HG02943 (cell line): ENCODE data around the gene TBC1D3B.
A peak's percentile ranks its signal among the peaks of the same experiment; 100 is the strongest.
"Not testable (repeated sequence)": the region's sequence is repeated elsewhere in the genome, so short reads cannot be mapped to it uniquely, and the experiment has no call there.

Experiments
- ATAC-seq: cut with Tn5 transposase; IDR thresholded peaks from one replicate; pipeline ENCODE4 v1.9.1; 2021; ENCODE audit warnings: mild to moderate bottlenecking, low read depth, moderate library complexity; ENCODE audit not compliant: unreplicated experiment

Gene TBC1D3B

GRCh38 chr17:36176536-36176935, at the start of gene TBC1D3B:
TBC1D3B (minus strand) TSS chr17:36176636; CDS start chr17:36175050, 1,586 bp downstream.
- not testable (repeated sequence) for ATAC-seq

DNA sequence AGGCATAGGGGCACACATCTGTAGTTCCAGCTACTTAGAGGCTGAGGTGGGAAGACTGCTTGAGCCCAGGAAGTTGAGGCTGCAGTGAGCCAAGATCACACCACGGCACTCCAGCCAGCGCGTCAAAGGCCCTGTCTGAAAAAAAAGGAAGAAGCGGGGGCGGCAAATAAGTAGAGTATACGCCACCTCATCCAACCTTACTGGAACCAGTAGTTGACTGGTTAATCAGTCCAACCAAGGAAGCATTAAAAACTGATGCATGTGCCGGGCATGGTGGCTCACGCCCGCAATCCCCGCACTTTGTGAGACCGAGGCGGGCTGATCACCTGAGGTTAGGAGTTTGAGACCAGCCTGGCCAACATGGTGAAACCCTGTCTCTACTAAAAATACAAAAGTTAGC, 46.5 kb upstream of the TBC1D3B start:
- not testable (repeated sequence) for ATAC-seq

- not testable (repeated sequence) for ATAC-seq
These were observed 45.2 kb upstream of the TBC1D3B start for GRCh38 chr17:36221581-36222100.

GRCh38 chr17:36220737-36221580, 44.5 kb upstream of the TBC1D3B start:
- ATAC-seq: not testable (repeated sequence)

DNA sequence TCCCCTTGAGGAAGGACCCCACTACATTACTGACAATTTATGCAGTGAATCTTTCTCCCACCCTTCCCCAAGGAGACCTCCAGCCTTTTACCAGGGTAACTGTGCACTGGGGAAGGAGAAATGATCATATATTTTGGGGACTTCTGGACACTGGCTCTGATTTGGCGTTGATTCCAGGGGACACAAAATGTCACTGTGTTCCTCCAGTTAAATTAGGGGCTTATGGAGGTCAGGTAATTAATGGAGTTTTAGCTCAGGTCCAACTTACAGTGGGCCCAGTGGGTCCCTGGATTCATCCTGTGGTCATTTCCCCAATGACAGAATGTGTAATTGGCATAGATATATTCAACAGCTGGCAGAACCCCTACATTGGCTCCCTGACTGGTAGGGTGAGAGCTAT, 43.1 kb upstream of the TBC1D3B start:
- ATAC-seq: not testable (repeated sequence)

DNA sequence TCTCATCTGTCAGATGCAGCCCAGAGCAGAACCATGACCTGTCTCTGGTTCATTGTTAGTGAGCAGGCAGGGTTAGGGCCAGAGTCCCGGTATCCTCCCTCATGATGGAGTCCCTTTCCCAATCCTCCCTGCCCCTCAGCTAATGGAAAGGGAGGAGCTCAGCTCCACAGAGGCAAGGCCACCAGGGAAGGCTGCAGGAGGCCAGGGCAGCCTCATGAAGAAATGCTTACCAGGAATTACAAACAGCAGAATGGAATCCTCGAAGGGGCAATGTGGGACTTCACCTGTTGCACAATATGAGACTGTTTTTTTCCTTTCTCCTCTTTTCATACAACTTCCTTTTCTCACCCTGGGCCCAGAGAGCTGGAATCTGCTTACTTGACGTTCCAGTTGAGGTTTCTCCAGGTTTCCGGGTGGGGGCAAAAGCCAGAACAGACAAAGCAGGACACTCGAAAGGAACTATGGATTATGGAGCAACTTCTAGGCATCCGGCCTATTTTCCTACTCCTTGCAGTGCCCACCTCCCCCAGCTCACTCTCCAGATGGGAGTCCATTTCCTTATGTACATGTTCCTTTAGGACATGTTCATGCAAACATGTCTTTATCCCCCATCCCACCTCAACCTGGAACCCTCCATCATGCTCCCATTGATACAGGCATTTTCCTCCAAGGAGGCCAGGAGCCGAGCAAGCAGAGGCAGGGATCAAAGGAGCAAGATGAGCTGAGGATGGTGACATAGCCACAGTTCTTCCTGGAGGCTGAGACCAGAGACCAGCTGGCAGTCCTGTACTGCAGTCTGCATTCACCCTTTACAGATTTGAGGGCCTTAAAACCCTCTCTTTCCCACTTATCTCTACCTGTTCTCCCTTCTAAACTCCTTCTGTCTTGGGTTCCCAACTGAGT, 39.2 kb upstream of the TBC1D3B start:
- ATAC-seq: not testable (repeated sequence)

DNA sequence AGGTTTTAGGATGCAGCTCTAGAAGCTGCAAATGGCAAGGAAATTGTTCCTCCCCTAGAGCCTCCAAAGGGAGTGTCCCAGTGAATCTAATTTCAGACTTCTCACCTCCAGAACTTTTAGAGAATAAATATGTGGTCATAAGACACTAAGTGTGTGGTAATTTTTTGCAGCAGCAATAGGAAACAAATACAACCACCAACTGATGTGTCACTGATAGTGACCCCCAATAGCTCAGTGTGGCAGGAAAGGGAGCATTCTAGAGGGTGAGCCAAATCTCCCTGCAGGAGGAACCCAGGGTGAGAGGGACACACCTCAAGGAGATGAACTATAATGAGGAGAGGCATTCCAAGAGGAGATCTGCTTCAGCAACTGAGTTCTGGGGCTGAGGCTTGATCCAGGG, 38.5 kb upstream of the TBC1D3B start:
- ATAC-seq: no peak

DNA sequence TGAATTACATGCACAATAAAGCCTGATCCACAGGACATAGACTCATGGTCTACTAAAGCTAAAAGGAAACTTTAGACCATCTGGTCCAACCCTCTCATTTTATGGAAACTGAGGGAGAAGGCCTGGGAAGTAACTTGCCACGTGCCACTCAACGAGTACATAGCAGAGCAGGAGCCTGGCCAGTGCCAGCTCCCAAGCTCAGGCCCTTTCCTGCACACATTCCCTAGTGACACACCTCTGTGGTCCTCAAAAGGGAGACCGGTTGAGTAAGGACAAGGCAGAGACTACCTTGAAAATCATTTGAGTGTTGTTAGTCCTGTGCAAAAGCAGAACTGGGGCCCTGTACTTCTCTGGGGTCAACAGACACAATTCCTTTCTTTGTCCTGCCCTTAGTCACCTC, 37.3 kb upstream of the TBC1D3B start:
- no peak for ATAC-seq

GRCh38 chr17:36212966-36213365, 36.5 kb upstream of the TBC1D3B start:
- no peak for ATAC-seq

GRCh38 chr17:36212272-36212605, 35.8 kb upstream of the TBC1D3B start:
- ATAC-seq: no peak

- not testable (repeated sequence) for ATAC-seq
These were observed 35.2 kb upstream of the TBC1D3B start for GRCh38 chr17:36211484-36212271.

DNA sequence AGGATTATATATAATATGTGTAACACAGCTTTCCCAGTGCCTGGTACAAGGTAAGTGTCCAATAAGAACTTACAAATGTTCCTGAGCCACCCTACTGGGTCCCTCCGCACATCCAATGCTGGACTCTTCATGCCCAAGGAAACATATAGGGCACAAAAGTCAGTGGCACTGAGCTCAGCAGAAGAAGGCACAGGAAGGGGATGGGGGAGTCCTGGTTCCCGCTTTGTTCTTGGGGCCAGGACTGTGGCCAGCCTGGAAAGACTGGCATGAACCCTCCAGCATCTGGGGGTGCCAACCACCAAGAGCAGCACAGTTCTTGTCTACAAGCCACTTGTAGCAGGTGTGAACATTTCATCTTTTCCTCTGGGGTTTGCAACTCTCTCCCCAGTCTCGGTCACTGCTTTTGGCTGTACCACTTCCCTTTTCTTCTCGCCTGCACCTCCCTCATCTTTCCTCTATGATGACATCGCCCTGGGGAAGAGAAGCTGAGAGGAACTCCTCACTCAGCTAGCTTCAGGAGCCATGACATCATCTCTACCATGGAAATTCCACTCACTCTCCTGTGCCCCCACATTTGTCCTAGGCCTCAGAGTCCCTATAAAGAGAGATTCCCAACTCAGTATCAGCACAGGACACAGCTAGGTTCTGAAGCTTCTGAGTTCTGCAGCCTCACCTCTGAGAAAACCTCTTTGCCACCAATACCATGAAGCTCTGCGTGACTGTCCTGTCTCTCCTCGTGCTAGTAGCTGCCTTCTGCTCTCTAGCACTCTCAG, 34.2 kb upstream of the TBC1D3B start, which contains the start of gene CCL4L2:
Gene CCL4L2 (plus strand): TSS at position 625 of the 773 bp plus-strand sequence.
- ATAC-seq: peak; percentile 58

DNA sequence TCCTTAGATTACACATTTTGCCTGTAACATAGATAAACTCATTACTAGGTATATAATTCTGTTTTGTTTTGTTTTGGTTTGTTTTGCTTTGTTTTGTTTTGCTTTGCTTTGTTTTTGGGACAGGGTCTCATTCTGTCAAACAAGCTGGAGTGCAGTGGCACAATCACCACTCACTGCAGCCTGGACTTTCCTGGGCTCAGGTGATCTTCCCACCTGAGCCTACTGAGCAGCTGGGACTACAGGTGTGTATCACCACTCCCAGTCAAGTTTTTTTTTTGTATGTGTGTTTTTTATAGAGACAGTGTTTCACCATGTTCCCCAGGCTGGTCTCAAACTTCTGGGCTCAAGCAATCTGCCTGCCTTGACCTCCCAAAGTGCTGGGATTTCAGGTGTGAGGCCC, 33.1 kb upstream of the TBC1D3B start:
- no peak for ATAC-seq

DNA sequence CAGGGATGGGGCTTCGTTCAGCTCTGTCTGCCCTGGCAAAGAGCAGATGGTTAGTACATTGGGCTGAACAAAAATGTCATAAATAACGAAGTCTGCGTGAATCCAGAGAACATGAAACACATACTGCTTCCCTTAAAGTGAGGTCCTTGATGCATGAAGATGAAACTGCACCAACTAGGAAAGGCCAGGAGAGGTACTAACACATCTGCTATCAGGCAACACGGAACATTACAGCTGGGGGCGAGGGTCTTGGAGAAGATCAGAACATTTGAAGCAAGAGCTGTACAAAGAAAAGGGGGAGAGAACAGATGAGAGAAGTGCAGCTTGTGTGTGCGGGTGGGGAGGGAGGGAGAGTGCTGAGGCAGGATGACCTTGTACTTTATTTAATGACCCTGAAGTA, 30.9 kb upstream of the TBC1D3B start:
- not testable (repeated sequence) for ATAC-seq

DNA sequence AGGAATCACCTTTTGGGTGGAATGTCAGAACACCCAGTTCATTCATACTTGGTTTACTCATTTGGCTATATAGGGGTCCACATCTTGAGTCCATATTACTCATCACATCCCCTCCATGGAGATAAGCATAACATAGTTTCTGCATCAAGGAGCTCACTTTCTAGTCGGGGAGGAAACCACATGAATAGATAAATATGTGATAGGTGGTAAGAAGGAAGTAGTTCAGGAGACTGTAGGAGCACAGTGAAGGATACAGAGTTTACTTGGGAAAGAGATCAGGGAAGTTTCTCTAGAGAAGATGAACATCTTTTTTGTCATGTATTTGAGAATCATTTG, 30.0 kb upstream of the TBC1D3B start:
- not testable (repeated sequence) for ATAC-seq

DNA sequence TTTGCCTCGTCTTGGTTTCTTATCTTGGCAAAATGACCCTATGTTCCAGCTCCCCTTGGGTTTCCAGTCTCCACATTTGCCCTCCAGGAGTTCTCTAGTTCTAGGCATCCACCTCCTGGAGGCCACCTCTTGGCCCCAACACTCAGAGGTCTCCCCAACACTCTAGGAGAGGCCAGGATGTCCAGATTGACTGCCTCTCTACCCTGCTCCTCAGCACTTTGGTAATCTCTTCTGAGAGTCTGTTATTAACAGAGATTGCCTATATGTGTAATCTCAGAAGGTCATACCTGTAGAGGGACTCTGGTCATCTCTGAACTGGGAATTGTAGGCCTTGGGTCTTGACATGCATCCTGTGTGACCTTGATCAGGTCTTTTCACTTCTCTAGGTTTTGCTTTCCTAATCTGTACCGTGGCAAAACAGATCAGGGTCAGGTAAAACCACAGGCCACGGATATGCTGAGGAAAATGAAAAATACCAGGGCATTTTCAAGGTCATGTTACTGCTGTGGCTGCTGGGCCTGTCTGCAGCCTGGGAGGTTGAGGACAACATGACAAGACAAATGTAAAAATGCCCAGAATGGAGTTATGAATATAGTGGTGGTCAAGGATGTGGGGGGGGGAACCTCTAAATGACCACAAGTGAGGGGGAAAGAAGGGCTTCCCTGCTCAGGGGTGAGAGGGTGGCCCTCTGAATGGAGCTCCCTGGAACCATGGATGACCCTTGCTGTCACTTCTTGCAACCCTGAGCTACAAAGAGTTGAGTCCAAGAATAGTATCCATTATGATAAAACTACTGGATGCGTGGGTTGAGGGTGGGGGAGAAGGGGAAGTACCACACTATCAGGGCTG, 29.4 kb upstream of the TBC1D3B start:
- no peak for ATAC-seq

DNA sequence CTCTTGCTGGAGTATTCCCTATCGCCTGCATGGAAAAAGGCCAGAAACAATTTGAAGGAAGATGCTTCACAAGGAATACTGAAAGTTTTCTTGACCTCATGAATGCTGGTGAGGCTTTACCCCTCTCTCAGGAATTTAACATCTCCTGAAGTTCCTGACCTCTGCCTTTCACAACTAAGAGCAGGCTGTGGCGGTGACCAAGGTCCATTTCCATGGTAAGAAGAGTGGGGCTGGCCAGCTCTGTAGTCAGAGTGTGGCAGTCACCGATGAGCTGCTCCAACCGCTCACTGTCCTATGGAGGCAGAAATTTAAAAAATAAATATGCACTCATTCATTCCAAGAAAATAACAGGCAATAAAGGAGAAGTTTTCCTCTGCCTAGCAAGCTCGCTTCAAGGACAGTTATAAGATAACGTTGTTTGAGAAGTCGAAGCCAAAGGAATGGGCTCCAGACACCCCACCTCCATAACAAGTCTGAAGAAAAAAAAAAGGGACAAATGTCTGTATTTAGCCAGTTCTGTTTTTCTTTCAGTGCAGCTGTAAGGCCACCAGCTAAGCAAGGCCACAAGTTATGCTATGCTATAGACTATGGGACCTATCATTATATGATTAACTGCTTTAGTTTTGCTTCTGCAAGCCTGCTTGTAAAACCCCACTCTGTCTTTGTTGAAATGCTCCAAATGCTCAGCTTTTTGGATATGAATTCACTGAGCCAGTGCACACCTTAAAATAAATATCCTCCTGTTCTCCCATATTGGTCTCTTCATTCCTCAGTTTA, 28.5 kb upstream of the TBC1D3B start:
- ATAC-seq: no peak

DNA sequence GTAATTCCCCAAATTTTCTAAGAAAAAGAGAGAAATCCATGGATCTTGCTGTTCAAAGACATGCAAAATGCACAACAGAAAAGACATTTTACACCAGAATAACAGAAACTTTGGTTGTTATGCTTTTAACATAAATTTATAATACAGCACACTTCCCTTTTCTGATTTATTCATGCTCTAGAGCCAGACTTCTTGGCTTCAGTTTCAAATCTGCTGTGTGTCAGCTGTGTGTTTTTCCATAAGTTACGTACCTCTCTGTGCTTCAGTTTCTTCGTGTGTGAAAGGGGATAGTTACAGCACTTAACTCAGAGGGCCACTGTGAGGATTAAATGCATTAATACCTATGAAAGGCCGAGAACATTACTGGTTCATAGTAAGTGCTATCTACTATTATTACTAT, 26.9 kb upstream of the TBC1D3B start:
- ATAC-seq: no peak
